ENCODE results near the gene SNHG17.
"Not testable (repeated sequence)": the region's sequence is repeated elsewhere in the genome, so short reads cannot be mapped to it uniquely, and the experiment has no call there.

SNHG17 gene

GRCh38 chr20:38471245-38471644 is 36.1 kb upstream of the SNHG17 start:
- DNase-seq (ENCODE audit: low read depth): no peak
- H3K4me3 ChIP-seq (ENCODE audit: low read length): no peak overlapping the region
- TF ChIP-seq CTCF (IDR thresholded peaks at IDR 0.05; ENCODE audit: insufficient read depth, low read depth, low read length, missing control alignments): no peak

- no peak overlapping the region for H3K4me3 ChIP-seq (ENCODE audit: low read length)
- DNase-seq (ENCODE audit: low read depth): no peak
- TF ChIP-seq CTCF (IDR thresholded peaks at IDR 0.05; ENCODE audit: insufficient read depth, low read depth, low read length, missing control alignments): no peak
Observed at GRCh38 chr20:38466983-38467382, 31.9 kb upstream of the SNHG17 start.

- TF ChIP-seq CTCF (IDR thresholded peaks at IDR 0.05; ENCODE audit: insufficient read depth, low read depth, low read length, missing control alignments): no peak
- DNase-seq (ENCODE audit: low read depth): no peak
- H3K4me3 ChIP-seq (ENCODE audit: low read length): no peak overlapping the region
Observed at GRCh38 chr20:38466171-38466570, 31.0 kb upstream of the SNHG17 start.

GRCh38 chr20:38461569-38461968 is 26.4 kb upstream of the SNHG17 start:
- DNase-seq (ENCODE audit: low read depth); H3K4me3 ChIP-seq (ENCODE audit: low read length): not testable (repeated sequence)

GRCh38 chr20:38461167-38461566 is 26.0 kb upstream of the SNHG17 start:
- H3K4me3 ChIP-seq (ENCODE audit: low read length); DNase-seq (ENCODE audit: low read depth): not testable (repeated sequence)

- H3K4me3 ChIP-seq (ENCODE audit: low read length): not testable (repeated sequence)
Observed at GRCh38 chr20:38460631-38461030, 25.5 kb upstream of the SNHG17 start.

GRCh38 chr20:38460040-38460623 is 25.0 kb upstream of the SNHG17 start:
- no peak for TF ChIP-seq CTCF (IDR thresholded peaks at IDR 0.05; ENCODE audit: insufficient read depth, low read depth, low read length, missing control alignments)
- DNase-seq (ENCODE audit: low read depth): peak; percentile 93
- H3K4me3 ChIP-seq (ENCODE audit: low read length): no peak overlapping the region

More at GRCh38 chr20:38460631-38461030, 25.5 kb upstream of the SNHG17 start:
- DNase-seq (ENCODE audit: low read depth): not testable (repeated sequence)

- H3K4me3 ChIP-seq (ENCODE audit: low read length): no peak overlapping the region
- DNase-seq (ENCODE audit: low read depth): no peak
- TF ChIP-seq CTCF (IDR thresholded peaks at IDR 0.05; ENCODE audit: insufficient read depth, low read depth, low read length, missing control alignments): no peak
Observed at GRCh38 chr20:38458314-38458713, 23.2 kb upstream of the SNHG17 start.
